ENCODE measurements around the gene FARS2.

Gene FARS2

GRCh38 chr6:5632348-5632935 lies 371.1 kb downstream of the FARS2 start:
- no peak overlapping the region for H3K9ac ChIP-seq (ENCODE audit: low read depth, low read length)
- ATAC-seq (ENCODE audit: insufficient read depth, low read depth) (no peak), DNase-seq (no peak)
- H3K4me1 ChIP-seq (ENCODE audit: insufficient read depth, low read length): peaks cover 1% of the 10 kb centered on the region
- no peak overlapping the region for H3K4me2 ChIP-seq (ENCODE audit: insufficient read depth, low read length)
- no peak overlapping the region for H3K27ac ChIP-seq (ENCODE audit: low read length)
- H3K36me3 ChIP-seq (ENCODE audit: insufficient read depth, low read length): no peaks in the 10 kb centered on the region
- H3K4me3 ChIP-seq (ENCODE audit: low read depth in 1 of 2, low read length in 2 of 2): no peak overlapping the region
- H4K20me1 ChIP-seq (ENCODE audit: insufficient read depth, low read length): no peaks in the 10 kb centered on the region
- H2AFZ ChIP-seq (ENCODE audit: low read depth, low read length): no peak overlapping the region
- no peaks in the 10 kb centered on the region for H3K79me2 ChIP-seq (ENCODE audit: insufficient read depth, low read length)
- TF ChIP-seq EZH2 (IDR thresholded peaks at IDR 0.05; ENCODE audit: borderline replicate concordance, low read depth, low read length, severe bottlenecking): no peak
- TF ChIP-seq CTCF (IDR thresholded peaks at IDR 0.05; ENCODE audit: borderline replicate concordance, extremely low read depth, low read length, poor library complexity, severe bottlenecking): no peak
- H3K9me3 ChIP-seq (ENCODE audit: insufficient read depth, low read length, severe bottlenecking): no peaks in the 10 kb centered on the region
- H3K27me3 ChIP-seq (ENCODE audit: insufficient read depth, low read length, poor library complexity): no peaks in the 10 kb centered on the region

- Histone ChIP-seq H3K27me3 (ENCODE audit: insufficient read depth, low read length, poor library complexity) (no peaks in the 10 kb centered on the region), H3K9me3 (ENCODE audit: insufficient read depth, low read length, severe bottlenecking) (peaks cover 3% of the 10 kb centered on the region), H4K20me1 (ENCODE audit: insufficient read depth, low read length) (no peaks in the 10 kb centered on the region), H2AFZ (ENCODE audit: low read depth, low read length) (no peak overlapping the region), H3K9ac (ENCODE audit: low read depth, low read length) (no peak overlapping the region), H3K4me1 (ENCODE audit: insufficient read depth, low read length) (no peaks in the 10 kb centered on the region), H3K36me3 (ENCODE audit: insufficient read depth, low read length) (no peaks in the 10 kb centered on the region), H3K4me3 (ENCODE audit: low read depth in 1 of 2, low read length in 2 of 2) (no peak overlapping the region), H3K4me2 (ENCODE audit: insufficient read depth, low read length) (no peak overlapping the region), H3K79me2 (ENCODE audit: insufficient read depth, low read length) (no peaks in the 10 kb centered on the region), H3K27ac (ENCODE audit: low read length) (no peak overlapping the region)
- no peak for ATAC-seq (ENCODE audit: insufficient read depth, low read depth)
- DNase-seq: no peak
- TF ChIP-seq CTCF (IDR thresholded peaks at IDR 0.05; ENCODE audit: borderline replicate concordance, extremely low read depth, low read length, poor library complexity, severe bottlenecking) (no peak), EZH2 (IDR thresholded peaks at IDR 0.05; ENCODE audit: borderline replicate concordance, low read depth, low read length, severe bottlenecking) (no peak)
These were observed 373.2 kb downstream of the FARS2 start for GRCh38 chr6:5634525-5634924.

GRCh38 chr6:5636210-5637030 lies 375.1 kb downstream of the FARS2 start:
- Histone ChIP-seq H3K4me2 (ENCODE audit: insufficient read depth, low read length) (no peak overlapping the region), H2AFZ (ENCODE audit: low read depth, low read length) (no peak overlapping the region), H3K79me2 (ENCODE audit: insufficient read depth, low read length) (no peaks in the 10 kb centered on the region), H3K9ac (ENCODE audit: low read depth, low read length) (no peak overlapping the region), H3K27me3 (ENCODE audit: insufficient read depth, low read length, poor library complexity) (no peaks in the 10 kb centered on the region), H3K9me3 (ENCODE audit: insufficient read depth, low read length, severe bottlenecking) (peaks cover 17% of the 10 kb centered on the region), H3K36me3 (ENCODE audit: insufficient read depth, low read length) (peaks cover 7% of the 10 kb centered on the region; the same call in 1 of the 2 replicates), H3K27ac (ENCODE audit: low read length) (no peak overlapping the region), H4K20me1 (ENCODE audit: insufficient read depth, low read length) (no peaks in the 10 kb centered on the region), H3K4me3 (ENCODE audit: low read depth in 1 of 2, low read length in 2 of 2) (no peak overlapping the region), H3K4me1 (ENCODE audit: insufficient read depth, low read length) (no peaks in the 10 kb centered on the region)
- DNase-seq (no peak), ATAC-seq (ENCODE audit: insufficient read depth, low read depth) (no peak)
- TF ChIP-seq CTCF (IDR thresholded peaks at IDR 0.05; ENCODE audit: borderline replicate concordance, extremely low read depth, low read length, poor library complexity, severe bottlenecking) (no peak), EZH2 (IDR thresholded peaks at IDR 0.05; ENCODE audit: borderline replicate concordance, low read depth, low read length, severe bottlenecking) (no peak)
